H1 (cell line): ENCODE results near the gene ZNF615. TPM values are rescaled to one million over a fixed set of nuclear protein-coding genes. Genes with fewer than 3 reads are reported as not detected.

Experiments
- CTCF ChIA-PET: fragments of 300-600 bp; sonication (Branson Sonifier 250); formaldehyde crosslinking; loops from one replicate; lab custom pipeline; 2021; ENCODE audit not compliant: partially characterized antibody; lab: Charles Lee
- POLR2A ChIA-PET: fragments of 300-600 bp; sonication (Branson Sonifier 250); formaldehyde crosslinking; loops from one replicate; lab custom pipeline; 2021; ENCODE audit warnings: inconsistent platforms; ENCODE audit not compliant: partially characterized antibody; lab: Charles Lee
- DNase-seq, 2 experiments: peaks; one replicate each; pipeline versions ENCODE4 v3.0.0 to v3.0.0-alpha.2; 2010 to 2022; ENCODE audit warnings: low spot score in 2 of 2, low read depth in 1 of 2, mixed read lengths in 1 of 2
- FAIRE-seq: peaks from 2 replicates; lab custom pipeline; 2011; peaks lifted over from hg19 to GRCh38; lab: Jason Lieb, UNC
- H2AFZ ChIP-seq: 2 replicates; pipeline ENCODE4 v1.8.1; 2012; ENCODE audit warnings: low read length, inconsistent platforms
- H2AK5ac ChIP-seq: 2 replicates; pipeline ENCODE4 v1.6.1; 2013; ENCODE audit warnings: low read depth, low read length
- H2BK120ac ChIP-seq: replicated peaks from 2 replicates; pipeline ENCODE3; 2013; ENCODE audit warnings: low read depth, low read length, inconsistent platforms
- H2BK12ac ChIP-seq: 2 replicates; pipeline ENCODE4 v1.6.1; 2013; ENCODE audit warnings: low read depth, low read length
- H2BK15ac ChIP-seq: 2 replicates; pipeline ENCODE4 v1.6.1; 2013; ENCODE audit warnings: low read length
- H2BK20ac ChIP-seq: 2 replicates; pipeline ENCODE4 v1.6.1; 2013; ENCODE audit warnings: low read length
- H2BK5ac ChIP-seq: 2 replicates; pipeline ENCODE4 v1.6.1; 2013; ENCODE audit warnings: low read depth, low read length
- H3K14ac ChIP-seq: 2 replicates; pipeline ENCODE4 v1.6.1; 2013; ENCODE audit warnings: inconsistent platforms; ENCODE audit not compliant: insufficient read length
- H3K18ac ChIP-seq: 2 replicates; pipeline ENCODE4 v1.6.1; 2013; ENCODE audit warnings: low read length; ENCODE audit errors: extremely low read depth
- H3K23ac ChIP-seq: 2 replicates; pipeline ENCODE4 v1.6.1; 2013; ENCODE audit warnings: inconsistent platforms; ENCODE audit not compliant: insufficient read length
- H3K23me2 ChIP-seq: 2 replicates; pipeline ENCODE4 v1.6.1; 2013; ENCODE audit warnings: low read depth, low read length
- H3K27ac ChIP-seq: 2 replicates; pipeline ENCODE4 v1.6.1; 2011; ENCODE audit warnings: low read depth, low read length, inconsistent platforms
- H3K27me3 ChIP-seq, 4 experiments: replicated peaks in 1 of 4; 1 replicate in 1 of 4; 2 replicates in 3 of 4; pipeline versions ENCODE4 v1.6.1 to v1.8.1; 2011 to 2013; ENCODE audit warnings: low read length in 3 of 4, mild to moderate bottlenecking in 3 of 4, inconsistent platforms in 2 of 4, mixed read lengths in 2 of 4, moderate library complexity in 1 of 4; ENCODE audit not compliant: control insufficient read depth in 3 of 4, insufficient read depth in 3 of 4; ENCODE audit errors: extremely low read depth in 1 of 4
- H3K36me3 ChIP-seq, 4 experiments: 2 replicates each; pipeline versions ENCODE4 v1.6.1 to v1.8.1; 2011 to 2013; ENCODE audit warnings: mild to moderate bottlenecking in 4 of 4, low read length in 3 of 4, moderate library complexity in 2 of 4, control low read depth in 1 of 4, inconsistent platforms in 1 of 4; ENCODE audit not compliant: insufficient read depth in 4 of 4, control insufficient read depth in 2 of 4
- H3K4ac ChIP-seq: replicated peaks from 2 replicates; pipeline ENCODE3; 2013; ENCODE audit warnings: low read length, low read depth, mixed read lengths, inconsistent platforms; ENCODE audit not compliant: insufficient read length
- H3K4me1 ChIP-seq, 4 experiments: replicated peaks in 1 of 4; 1 replicate in 1 of 4; 2 replicates in 3 of 4; pipeline versions ENCODE4 v1.6.1 to v1.8.1; 2011 to 2013; ENCODE audit warnings: low read length in 3 of 4, inconsistent platforms in 2 of 4, mixed read lengths in 1 of 4; ENCODE audit not compliant: insufficient read depth in 4 of 4, control insufficient read depth in 3 of 4
- H3K4me2 ChIP-seq, 2 experiments: 2 replicates each; pipeline versions ENCODE4 v1.6.1 to v1.8.1; 2011 to 2013; ENCODE audit warnings: low read depth in 2 of 2, low read length in 2 of 2, control low read depth in 1 of 2, inconsistent platforms in 1 of 2, mild to moderate bottlenecking in 1 of 2; ENCODE audit not compliant: insufficient read depth in 1 of 2
- H3K4me3 ChIP-seq, 4 experiments: fragments of 200-600, 300-600 bp in 1 of 4; sonication (generic), shearing (Covaris generic), sonication (Bioruptor Twin) in 1 of 4; 2 replicates each; pipeline versions ENCODE4 v1.5.1 to v1.8.1; 2011 to 2016; ENCODE audit warnings: low read length in 4 of 4, low read depth in 3 of 4, control low read depth in 2 of 4, inconsistent platforms in 2 of 4, mild to moderate bottlenecking in 2 of 4, mixed read lengths in 1 of 4, moderate library complexity in 1 of 4; ENCODE audit not compliant: insufficient read depth in 2 of 4; ENCODE audit errors: extremely low read depth in 1 of 4
- H3K56ac ChIP-seq: replicated peaks from 2 replicates; pipeline ENCODE3; 2013; ENCODE audit warnings: low read depth, mild to moderate bottlenecking, mixed read lengths, low read length, inconsistent platforms; ENCODE audit not compliant: insufficient read length
- H3K79me1 ChIP-seq: 2 replicates; pipeline ENCODE4 v1.6.1; 2013; ENCODE audit warnings: low read depth, low read length, control low read depth
- H3K79me2 ChIP-seq, 2 experiments: 2 replicates each; pipeline versions ENCODE4 v1.6.1 to v1.8.1; 2012 to 2013; ENCODE audit warnings: low read length in 2 of 2, mild to moderate bottlenecking in 2 of 2, inconsistent platforms in 1 of 2; ENCODE audit not compliant: insufficient read depth in 2 of 2, control insufficient read depth in 1 of 2
- H3K9ac ChIP-seq, 4 experiments: replicated peaks in 1 of 4; 1 replicate in 1 of 4; 2 replicates in 3 of 4; pipeline versions ENCODE4 v1.6.1 to v1.8.1; 2011 to 2013; ENCODE audit warnings: low read depth in 3 of 4, low read length in 3 of 4, control low read depth in 2 of 4, mild to moderate bottlenecking in 2 of 4, moderate library complexity in 2 of 4, inconsistent platforms in 1 of 4; ENCODE audit errors: extremely low read depth in 1 of 4
- H3K9me3 ChIP-seq, 2 experiments: 2 replicates each; pipeline versions ENCODE4 v1.6.1 to v1.8.1; 2012 to 2013; ENCODE audit warnings: mild to moderate bottlenecking in 2 of 2, moderate library complexity in 2 of 2, control low read depth in 1 of 2, inconsistent platforms in 1 of 2, low read depth in 1 of 2, low read length in 1 of 2, mixed read lengths in 1 of 2; ENCODE audit not compliant: insufficient read depth in 2 of 2
- H4K20me1 ChIP-seq, 2 experiments: replicated peaks in 1 of 2; 2 replicates each; pipeline versions ENCODE3 to v1.8.1; 2011 to 2013; ENCODE audit warnings: inconsistent platforms in 2 of 2, low read length in 2 of 2, mild to moderate bottlenecking in 1 of 2; ENCODE audit not compliant: insufficient read depth in 2 of 2, control insufficient read depth in 1 of 2
- H4K5ac ChIP-seq: 2 replicates; pipeline ENCODE4 v1.6.1; 2013; ENCODE audit warnings: low read length, low read depth, mixed read lengths, inconsistent platforms; ENCODE audit not compliant: insufficient read length
- H4K8ac ChIP-seq: 2 replicates; pipeline ENCODE4 v1.8.0; 2013; ENCODE audit warnings: mild to moderate bottlenecking, moderate library complexity, low read length, inconsistent platforms; ENCODE audit not compliant: insufficient read depth; ENCODE audit errors: extremely low read depth
- H4K91ac ChIP-seq: replicated peaks from 2 replicates; pipeline ENCODE3; 2013; ENCODE audit warnings: low read length, mixed read lengths, inconsistent platforms; ENCODE audit not compliant: insufficient read length
- BRCA1 ChIP-seq: IDR thresholded peaks from 2 replicates; pipeline ENCODE4 v1.6.1; 2012; ENCODE audit warnings: low read depth, low read length, improper control_type of control experiment
- CBX8 ChIP-seq: fragments of 300-800, 300-1000 bp; sonication (generic); IDR thresholded peaks from 2 replicates; pipeline ENCODE4 v1.7.1; 2016; ENCODE audit warnings: low read depth, low read length, borderline replicate concordance
- CTBP2 ChIP-seq: IDR thresholded peaks from 2 replicates; pipeline ENCODE4 v1.7.0; 2011; ENCODE audit warnings: borderline replicate concordance, mild to moderate bottlenecking, moderate library complexity, mixed read lengths, low read length; ENCODE audit not compliant: insufficient read depth, insufficient read length
- EP300 ChIP-seq, 2 experiments: IDR thresholded peaks; 1 replicate in 1 of 2; 2 replicates in 1 of 2; pipeline ENCODE4 v1.6.1; 2011 to 2012; ENCODE audit warnings: low read depth in 2 of 2, low read length in 2 of 2, mild to moderate bottlenecking in 2 of 2, borderline replicate concordance in 1 of 2, inconsistent platforms in 1 of 2, moderate library complexity in 1 of 2
- GABPA ChIP-seq: IDR thresholded peaks from 2 replicates; pipeline ENCODE4 v1.6.1; 2011; ENCODE audit warnings: mild to moderate bottlenecking, low read length, moderate library complexity, borderline replicate concordance; ENCODE audit not compliant: insufficient read depth
- GTF2F1 ChIP-seq: IDR thresholded peaks from 2 replicates; pipeline ENCODE4 v1.6.1; 2012; ENCODE audit warnings: low read depth, low read length, improper control_type of control experiment, borderline replicate concordance
- HDAC2 ChIP-seq, 2 experiments: fragments of 300-600 bp in 1 of 2; sonication (generic) in 1 of 2; IDR thresholded peaks; 2 replicates each; pipeline ENCODE4 v1.6.1; 2011 to 2012; ENCODE audit warnings: low read depth in 2 of 2, low read length in 2 of 2, mild to moderate bottlenecking in 2 of 2, moderate library complexity in 2 of 2, borderline replicate concordance in 1 of 2, inconsistent platforms in 1 of 2
- KDM4A ChIP-seq: IDR thresholded peaks from one replicate; pipeline ENCODE4 v1.7.1; 2012; ENCODE audit warnings: low read depth, mild to moderate bottlenecking, moderate library complexity, low read length, inconsistent platforms; ENCODE audit not compliant: severe bottlenecking
- RBBP5 ChIP-seq: IDR thresholded peaks from 2 replicates; pipeline ENCODE4 v1.7.1; 2012; ENCODE audit warnings: low read depth, mild to moderate bottlenecking, inconsistent platforms, low read length, moderate library complexity, borderline replicate concordance
- RNF2 ChIP-seq: fragments of 200-900, 300-1000 bp; sonication (generic); IDR thresholded peaks from 2 replicates; pipeline ENCODE4 v1.7.1; 2016; ENCODE audit warnings: borderline replicate concordance, low read depth, mild to moderate bottlenecking, antibody characterized with exemption, low read length; ENCODE audit not compliant: poor library complexity, severe bottlenecking; ENCODE audit errors: missing control alignments
- SIN3A ChIP-seq, 2 experiments: IDR thresholded peaks in 1 of 2; conservative IDR thresholded peaks in 1 of 2; 2 replicates each; pipeline ENCODE4 v1.6.1; 2011 to 2012; ENCODE audit warnings: low read length in 2 of 2, improper control_type of control experiment in 1 of 2, low read depth in 1 of 2, mild to moderate bottlenecking in 1 of 2
- TBP ChIP-seq: IDR thresholded peaks from 2 replicates; pipeline ENCODE4 v1.6.1; 2011; ENCODE audit warnings: low read depth, low read length, improper control_type of control experiment
- WGBS, 2 experiments: shearing (Covaris generic) in 1 of 2; methylation state at CpG; one replicate each; pipeline versions ENCODE4 v1.1.6 to v1.1.7; 2013 to 2015; ENCODE audit warnings: low lambda C conversion rate in 2 of 2, mixed read lengths in 2 of 2, inconsistent platforms in 1 of 2, low coverage in 1 of 2, missing lambda C conversion rate in 1 of 2; ENCODE audit not compliant: insufficient replicate concordance in 2 of 2, insufficient coverage in 1 of 2, insufficient read length in 1 of 2; ENCODE audit errors: extremely low coverage in 1 of 2, missing lambda C conversion rate in 1 of 2; 5-methylcytosine and 5-hydroxymethylcytosine counted together
- polyA plus RNA-seq, 7 experiments: library from polyadenylated mRNA; depleted of rRNA in 3 of 7; stranded (reverse) in 5 of 7; unstranded in 2 of 7; fragments of >200 nt in 5 of 7; fragments of 200-250 nt in 2 of 7; gene quantifications; 1 replicate in 5 of 7; 2 replicates in 1 of 7; 4 replicates in 1 of 7; pipeline versions ENCODE4 v1.2.1 to v1.2.3, GENCODE V29; 2011 to 2013; ENCODE audit warnings: missing spikeins in 2 of 7, mixed read lengths in 2 of 7
- total RNA-seq: library from RNA; stranded (reverse); fragmentation: NEBNext Ultra II Directional; extraction: Animal tissue kit (Norgen Biotek cat#: 25700); gene quantifications from 2 replicates; pipeline ENCODE4 v1.2.1, GENCODE V29; 2021

The ZNF615 gene
- total and polyA plus RNA-seq, 2 of the 8 experiments (the other 6 are each of a cell fraction or from before 2014, with no cell fraction given) = 2.8 to 7.5 TPM

DNA sequence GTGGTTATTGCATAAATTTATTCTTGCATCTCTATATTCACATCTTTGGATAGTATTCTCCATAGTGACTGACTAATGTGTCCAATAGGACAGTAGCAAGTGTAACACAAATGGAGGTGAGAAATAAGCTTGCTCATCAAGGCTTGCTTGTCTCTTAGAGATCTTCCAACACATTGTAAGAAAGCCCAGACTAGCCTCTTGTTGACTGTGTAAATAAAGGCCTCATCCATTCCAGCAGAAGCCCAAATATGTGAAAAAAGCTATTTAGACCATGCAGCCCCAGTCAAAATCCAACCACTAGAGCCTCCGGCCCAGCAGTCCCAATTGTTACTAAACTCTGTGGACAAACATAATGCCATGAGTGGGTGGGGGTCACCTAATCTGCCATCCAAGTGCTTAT is 2.7 kb upstream of the ZNF615 start:
- H3K4me3 ChIP-seq = no peak overlapping the region
- H3K23ac ChIP-seq = no peak overlapping the region
- no peak overlapping the region for H2AFZ ChIP-seq
- H3K56ac ChIP-seq = no peak overlapping the region
- H3K27ac ChIP-seq = no peak overlapping the region
- H2BK5ac ChIP-seq = no peak overlapping the region
- no peak overlapping the region for H2BK120ac ChIP-seq
- WGBS, 2 experiments = 79% methylated on average over 1 of the region's 1 CpG; no CpG with 5 or more reads in 1 of the 2 experiments
- peaks cover 6% of the 10 kb centered on the region; the same call in 1 of the 2 replicates for H3K23me2 ChIP-seq
- no peak overlapping the region for H3K4ac ChIP-seq
- ChIA-PET POLR2A (interaction anchor here (1.0 to 1.9 kb wide), 2 partner anchors 18 to 104 kb away, joined by 3 to 6 read pairs; partner anchors contain the start of gene ZNF614), CTCF (interaction anchor here (0.6 kb wide), 1 partner anchor 265 kb away, joined by 4 read pairs; no protein-coding TSS in a partner anchor)
- H4K5ac ChIP-seq = no peak overlapping the region
- no peak overlapping the region for H3K9ac ChIP-seq
- H3K4me2 ChIP-seq = no peak overlapping the region
- no peaks in the 10 kb centered on the region for H3K27me3 ChIP-seq
- H3K36me3 ChIP-seq = peaks cover 4 to 8% (median 7%) of the 10 kb centered on the region in 4 experiments; a peak in 7 of 8 replicates
- FAIRE-seq (no peak), DNase-seq (no peak)
- H3K79me2 ChIP-seq = peaks cover 0 to 20% of the 10 kb centered on the region in 2 experiments; a peak in 2 of 4 replicates
- no peak overlapping the region for H4K8ac ChIP-seq
- no peaks in the 10 kb centered on the region for H3K79me1 ChIP-seq
- H2BK15ac ChIP-seq = no peak overlapping the region
- no peaks in the 10 kb centered on the region for H3K4me1 ChIP-seq
- H3K18ac ChIP-seq = no peak overlapping the region
- H3K14ac ChIP-seq = no peak overlapping the region
- H2BK20ac ChIP-seq = no peak overlapping the region
- H2BK12ac ChIP-seq = no peak overlapping the region
- peaks cover 0 to 3% of the 10 kb centered on the region in 2 experiments; a peak in 1 of 4 replicates for H3K9me3 ChIP-seq
- no peak overlapping the region for H2AK5ac ChIP-seq
- H4K91ac ChIP-seq = no peak overlapping the region
- no peaks in the 10 kb centered on the region for H4K20me1 ChIP-seq
- TF ChIP-seq CBX8 (no peak), CTBP2 (no peak), EP300 (IDR thresholded peaks at IDR 0.05; ENCODE audit: borderline replicate concordance in 1 of 2, low read depth in 2 of 2, low read length in 2 of 2) (no peak), RNF2 (no peak), KDM4A (no peak), HDAC2 (IDR thresholded peaks at IDR 0.05; ENCODE audit: borderline replicate concordance in 1 of 2, low read depth in 2 of 2, low read length in 2 of 2) (no peak), RBBP5 (no peak), BRCA1 (no peak), GTF2F1 (no peak), TBP (no peak), GABPA (no peak), SIN3A (conservative IDR thresholded peaks at IDR 0.05 in 1 of 2, IDR thresholded peaks at IDR 0.05 in 1 of 2; ENCODE audit: low read depth in 1 of 2, low read length in 2 of 2) (no peak)
